ENCODE data around the gene ID4.

The ID4 gene

GRCh38 chr6:19857139-19857538 lies 20.0 kb downstream of the ID4 start:
- DNase-seq (ENCODE audit: extremely low read depth in 1 of 2, low read depth in 1 of 2), result no peak

GRCh38 chr6:19857703-19858102 lies 20.5 kb downstream of the ID4 start:
- DNase-seq (ENCODE audit: extremely low read depth in 1 of 2, low read depth in 1 of 2), result no peak

GRCh38 chr6:19860235-19860877 lies 23.2 kb downstream of the ID4 start:
- no peak for DNase-seq (ENCODE audit: extremely low read depth in 1 of 2, low read depth in 1 of 2)

GRCh38 chr6:19864285-19864684 lies 27.1 kb downstream of the ID4 start:
- DNase-seq (ENCODE audit: extremely low read depth in 1 of 2, low read depth in 1 of 2), result no peak

- no peak for DNase-seq (ENCODE audit: extremely low read depth in 1 of 2, low read depth in 1 of 2)
Measured at GRCh38 chr6:19865178-19865577, 28.0 kb downstream of the ID4 start.

- no peak for DNase-seq (ENCODE audit: extremely low read depth in 1 of 2, low read depth in 1 of 2)
Measured at GRCh38 chr6:19866173-19866984, 29.2 kb downstream of the ID4 start.

- no peak for DNase-seq (ENCODE audit: extremely low read depth in 1 of 2, low read depth in 1 of 2)
Measured at GRCh38 chr6:19866985-19867627, 29.9 kb downstream of the ID4 start.

GRCh38 chr6:19869464-19869863 lies 32.3 kb downstream of the ID4 start:
- DNase-seq (ENCODE audit: extremely low read depth in 1 of 2, low read depth in 1 of 2), result no peak

- no peak for DNase-seq (ENCODE audit: extremely low read depth in 1 of 2, low read depth in 1 of 2)
Measured at GRCh38 chr6:19870322-19870721, 33.2 kb downstream of the ID4 start.

- no peak for DNase-seq (ENCODE audit: extremely low read depth in 1 of 2, low read depth in 1 of 2)
Measured at GRCh38 chr6:19873031-19873430, 35.9 kb downstream of the ID4 start.

- DNase-seq (ENCODE audit: extremely low read depth in 1 of 2, low read depth in 1 of 2), result no peak
Measured at GRCh38 chr6:19876672-19877071, 39.5 kb downstream of the ID4 start.

GRCh38 chr6:19879663-19880062 lies 42.5 kb downstream of the ID4 start:
- DNase-seq (ENCODE audit: extremely low read depth in 1 of 2, low read depth in 1 of 2), result no peak

GRCh38 chr6:19880066-19880465 lies 42.9 kb downstream of the ID4 start:
- no peak for DNase-seq (ENCODE audit: extremely low read depth in 1 of 2, low read depth in 1 of 2)

GRCh38 chr6:19891451-19891850 lies 54.3 kb downstream of the ID4 start:
- DNase-seq (ENCODE audit: extremely low read depth in 1 of 2, low read depth in 1 of 2), result no peak
